ENCODE measurements around the gene COL26A1.

DNA sequence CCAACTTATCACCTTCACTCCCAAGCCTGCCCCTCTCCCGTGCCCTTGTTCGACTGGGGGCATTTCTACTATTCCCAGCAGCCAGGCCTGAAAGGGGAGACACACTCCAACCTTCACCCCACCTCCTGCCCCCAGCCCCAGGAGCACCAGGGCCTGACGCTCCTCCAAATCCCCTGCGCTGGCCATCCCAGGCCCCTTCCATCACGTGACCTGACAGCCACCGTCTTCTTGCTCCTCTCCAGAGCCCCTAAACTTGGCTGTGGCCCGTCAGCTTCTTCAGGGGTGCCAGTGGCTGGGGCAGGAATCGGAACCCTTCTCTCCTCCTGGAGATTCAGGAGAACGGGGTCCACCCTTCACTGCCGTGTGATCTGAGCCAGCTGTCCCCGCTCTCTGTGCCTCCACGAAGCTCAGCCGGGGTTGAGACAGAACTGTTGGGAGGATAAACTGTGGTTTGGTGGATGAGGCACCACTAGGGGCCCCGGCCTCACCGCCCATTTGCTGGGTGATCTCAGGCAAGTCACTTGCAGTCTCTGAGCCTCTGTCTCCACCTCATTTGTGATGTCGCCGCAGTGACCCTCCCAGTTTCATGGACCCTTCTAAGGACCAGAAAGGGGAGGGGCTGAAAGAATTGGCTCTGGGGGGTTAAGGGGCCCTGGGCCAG, 175.4 kb downstream of the COL26A1 start:
- TF ChIP-seq, protein P1, sequence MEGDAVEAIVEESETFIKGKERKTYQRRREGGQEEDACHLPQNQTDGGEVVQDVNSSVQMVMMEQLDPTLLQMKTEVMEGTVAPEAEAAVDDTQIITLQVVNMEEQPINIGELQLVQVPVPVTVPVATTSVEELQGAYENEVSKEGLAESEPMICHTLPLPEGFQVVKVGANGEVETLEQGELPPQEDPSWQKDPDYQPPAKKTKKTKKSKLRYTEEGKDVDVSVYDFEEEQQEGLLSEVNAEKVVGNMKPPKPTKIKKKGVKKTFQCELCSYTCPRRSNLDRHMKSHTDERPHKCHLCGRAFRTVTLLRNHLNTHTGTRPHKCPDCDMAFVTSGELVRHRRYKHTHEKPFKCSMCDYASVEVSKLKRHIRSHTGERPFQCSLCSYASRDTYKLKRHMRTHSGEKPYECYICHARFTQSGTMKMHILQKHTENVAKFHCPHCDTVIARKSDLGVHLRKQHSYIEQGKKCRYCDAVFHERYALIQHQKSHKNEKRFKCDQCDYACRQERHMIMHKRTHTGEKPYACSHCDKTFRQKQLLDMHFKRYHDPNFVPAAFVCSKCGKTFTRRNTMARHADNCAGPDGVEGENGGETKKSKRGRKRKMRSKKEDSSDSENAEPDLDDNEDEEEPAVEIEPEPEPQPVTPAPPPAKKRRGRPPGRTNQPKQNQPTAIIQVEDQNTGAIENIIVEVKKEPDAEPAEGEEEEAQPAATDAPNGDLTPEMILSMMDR (IDR thresholded peaks at IDR 0.05): no peak
- no peak for TF ChIP-seq ZFX (IDR thresholded peaks at IDR 0.05; ENCODE audit: borderline replicate concordance)
